Body of pancreas (tissue), 4 donors: ENCODE data around the gene CKAP2.

Experiments used
- POLR2A ChIP-seq, 3 donors: fragments of 450-650 bp; IDR thresholded peaks; one replicate each; pipeline ENCODE4 v1.6.1; 2016; ENCODE audit warnings: antibody characterized with exemption in 3 of 3, mild to moderate bottlenecking in 2 of 3
- TF ChIP-seq, protein P1 (sequence below), 7 experiments: fragments of 450-650 bp in 4 of 7; fragments of 200-600 bp in 3 of 7; sonication (generic) in 3 of 7; IDR thresholded peaks; one replicate each; pipeline ENCODE4 v1.5.1; 2016 to 2019; ENCODE audit warnings: antibody characterized with exemption in 7 of 7

DNA sequence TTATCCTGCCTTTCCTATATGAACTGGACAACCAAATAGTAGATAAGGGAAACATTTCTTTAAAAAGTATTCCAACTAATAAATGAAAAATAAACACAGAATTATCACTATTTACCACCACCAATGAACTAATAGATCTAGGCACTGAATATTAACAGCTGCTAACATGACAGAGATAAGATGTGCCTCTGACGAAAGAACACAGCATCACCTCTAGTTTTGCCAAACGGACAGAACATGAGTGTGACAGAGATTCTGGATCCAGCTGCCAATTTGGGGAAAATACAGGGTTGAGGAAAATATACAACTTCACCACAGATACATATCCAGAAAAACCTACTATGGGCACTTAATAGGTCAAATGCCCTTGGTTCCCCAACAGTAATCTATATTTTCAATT lies 22.8 kb upstream of the CKAP2 start:
- TF ChIP-seq, protein P1, sequence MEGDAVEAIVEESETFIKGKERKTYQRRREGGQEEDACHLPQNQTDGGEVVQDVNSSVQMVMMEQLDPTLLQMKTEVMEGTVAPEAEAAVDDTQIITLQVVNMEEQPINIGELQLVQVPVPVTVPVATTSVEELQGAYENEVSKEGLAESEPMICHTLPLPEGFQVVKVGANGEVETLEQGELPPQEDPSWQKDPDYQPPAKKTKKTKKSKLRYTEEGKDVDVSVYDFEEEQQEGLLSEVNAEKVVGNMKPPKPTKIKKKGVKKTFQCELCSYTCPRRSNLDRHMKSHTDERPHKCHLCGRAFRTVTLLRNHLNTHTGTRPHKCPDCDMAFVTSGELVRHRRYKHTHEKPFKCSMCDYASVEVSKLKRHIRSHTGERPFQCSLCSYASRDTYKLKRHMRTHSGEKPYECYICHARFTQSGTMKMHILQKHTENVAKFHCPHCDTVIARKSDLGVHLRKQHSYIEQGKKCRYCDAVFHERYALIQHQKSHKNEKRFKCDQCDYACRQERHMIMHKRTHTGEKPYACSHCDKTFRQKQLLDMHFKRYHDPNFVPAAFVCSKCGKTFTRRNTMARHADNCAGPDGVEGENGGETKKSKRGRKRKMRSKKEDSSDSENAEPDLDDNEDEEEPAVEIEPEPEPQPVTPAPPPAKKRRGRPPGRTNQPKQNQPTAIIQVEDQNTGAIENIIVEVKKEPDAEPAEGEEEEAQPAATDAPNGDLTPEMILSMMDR (IDR thresholded peaks at IDR 0.05) = no peak
- TF ChIP-seq POLR2A (IDR thresholded peaks at IDR 0.05) = no peak
